DND-41 (cell line): Measurements from ENCODE around the gene SLC44A1.

Experiments used
- ATAC-seq: fragments of 200-7000 bp; cut with Tn5 transposase; 3 replicates; pipeline ENCODE4 v1.9.1; 2021; ENCODE audit warnings: low read depth; ENCODE audit not compliant: insufficient read depth
- DNase-seq: peaks from one replicate; pipeline ENCODE4 v3.0.0-alpha.2; 2020
- H2AFZ ChIP-seq: 2 replicates; pipeline ENCODE4 v1.6.0; 2012; ENCODE audit warnings: low read depth, low read length
- H3K27ac ChIP-seq: 2 replicates; pipeline ENCODE4 v1.5.1; 2012; ENCODE audit warnings: low read length, inconsistent platforms
- H3K27me3 ChIP-seq: fragments of 200-600 bp; sonication (generic); 2 replicates; pipeline ENCODE4 v1.6.0; 2012; ENCODE audit warnings: low read length, mild to moderate bottlenecking, inconsistent platforms; ENCODE audit not compliant: insufficient read depth, poor library complexity
- H3K36me3 ChIP-seq: 2 replicates; pipeline ENCODE4 v1.5.1; 2012; ENCODE audit warnings: low read length, inconsistent platforms; ENCODE audit not compliant: insufficient read depth
- H3K4me1 ChIP-seq: 2 replicates; pipeline ENCODE4 v1.5.1; 2012; ENCODE audit warnings: mild to moderate bottlenecking, low read length; ENCODE audit not compliant: insufficient read depth
- H3K4me2 ChIP-seq: 2 replicates; pipeline ENCODE4 v1.6.0; 2012; ENCODE audit warnings: mild to moderate bottlenecking, moderate library complexity, low read length, inconsistent platforms; ENCODE audit not compliant: insufficient read depth
- H3K4me3 ChIP-seq, 2 experiments: fragments of 200-600 bp in 1 of 2; shearing (Covaris generic) in 1 of 2; 2 replicates each; pipeline ENCODE4 v1.5.1; 2012 to 2016; ENCODE audit warnings: inconsistent platforms in 2 of 2, low read length in 2 of 2, mild to moderate bottlenecking in 2 of 2, low read depth in 1 of 2, moderate library complexity in 1 of 2
- H3K79me2 ChIP-seq: 2 replicates; pipeline ENCODE4 v1.6.0; 2012; ENCODE audit warnings: low read length, inconsistent platforms; ENCODE audit not compliant: insufficient read depth
- H3K9ac ChIP-seq: 2 replicates; pipeline ENCODE4 v1.6.0; 2012; ENCODE audit warnings: low read depth, mild to moderate bottlenecking, inconsistent platforms, low read length, moderate library complexity
- H3K9me3 ChIP-seq: 2 replicates; pipeline ENCODE4 v1.5.1; 2012; ENCODE audit warnings: low read length, moderate library complexity, mild to moderate bottlenecking, inconsistent platforms; ENCODE audit not compliant: insufficient read depth, severe bottlenecking
- H4K20me1 ChIP-seq: 2 replicates; pipeline ENCODE4 v1.6.0; 2012; ENCODE audit warnings: low read length; ENCODE audit not compliant: insufficient read depth
- CTCF ChIP-seq: IDR thresholded peaks from 2 replicates; pipeline ENCODE4 v1.5.1; 2012; ENCODE audit warnings: borderline replicate concordance, low read length, moderate library complexity, mild to moderate bottlenecking; ENCODE audit not compliant: poor library complexity, severe bottlenecking; ENCODE audit errors: extremely low read depth
- EZH2 ChIP-seq: IDR thresholded peaks from 3 replicates; pipeline ENCODE4 v1.6.1; 2012; ENCODE audit warnings: borderline replicate concordance, low read depth, mild to moderate bottlenecking, moderate library complexity, low read length, inconsistent platforms; ENCODE audit not compliant: severe bottlenecking

The SLC44A1 gene

GRCh38 chr9:105244003-105244733, at the start of gene SLC44A1:
Gene SLC44A1 (plus strand): TSS chr9:105244651. CDS start chr9:105244869, 218 bp downstream.
- Histone ChIP-seq H3K27me3 (peaks cover 17% of the 10 kb centered on the region), H2AFZ (peak within 1 kb of the TSS; percentile 99), H3K4me3 (peak within 1 kb of the TSS; percentile 45 to 75; a peak in 3 of 4 replicates), H4K20me1 (peaks cover 3% of the 10 kb centered on the region), H3K9me3 (no peaks in the 10 kb centered on the region), H3K4me1 (peaks cover 40% of the 10 kb centered on the region), H3K4me2 (peak within 1 kb of the TSS; percentile 89), H3K27ac (peak within 1 kb of the TSS; percentile 79), H3K9ac (peak within 1 kb of the TSS; percentile 68), H3K79me2 (peaks cover 34% of the 10 kb centered on the region), H3K36me3 (no peaks in the 10 kb centered on the region)
- peak; percentile 93 for DNase-seq
- TF ChIP-seq EZH2 (no peak), CTCF (no peak)
- ATAC-seq = peak; percentile 96

GRCh38 chr9:105195259-105195658, 49.2 kb upstream of the SLC44A1 start:
- no peak overlapping the region for H2AFZ ChIP-seq
- H3K4me1 ChIP-seq = no peaks in the 10 kb centered on the region
- no peak overlapping the region for H3K9ac ChIP-seq
- H3K36me3 ChIP-seq = no peaks in the 10 kb centered on the region
- H3K27me3 ChIP-seq = no peaks in the 10 kb centered on the region
- no peaks in the 10 kb centered on the region for H3K9me3 ChIP-seq
- TF ChIP-seq CTCF = no peak
- no peak for TF ChIP-seq EZH2
- no peaks in the 10 kb centered on the region for H3K79me2 ChIP-seq
- H3K4me2 ChIP-seq = no peak overlapping the region
- DNase-seq = no peak
- no peaks in the 10 kb centered on the region for H4K20me1 ChIP-seq
- H3K27ac ChIP-seq = no peak overlapping the region
- no peak overlapping the region for H3K4me3 ChIP-seq
- no peak for ATAC-seq

GRCh38 chr9:105198023-105198422, 46.4 kb upstream of the SLC44A1 start:
- no peak for DNase-seq

More at GRCh38 chr9:105198023-105198422, 46.4 kb upstream of the SLC44A1 start:
- no peaks in the 10 kb centered on the region for H3K9me3 ChIP-seq
- no peak overlapping the region for H2AFZ ChIP-seq
- H3K27ac ChIP-seq = no peak overlapping the region
- H3K79me2 ChIP-seq = no peaks in the 10 kb centered on the region
- H3K9ac ChIP-seq = no peak overlapping the region
- H3K4me3 ChIP-seq = no peak overlapping the region
- no peak for TF ChIP-seq EZH2
- TF ChIP-seq CTCF = no peak
- H3K36me3 ChIP-seq = no peaks in the 10 kb centered on the region
- no peak for ATAC-seq
- H3K4me1 ChIP-seq = no peaks in the 10 kb centered on the region
- H4K20me1 ChIP-seq = no peaks in the 10 kb centered on the region
- H3K4me2 ChIP-seq = no peak overlapping the region
- H3K27me3 ChIP-seq = no peaks in the 10 kb centered on the region
